HEK293 (cell line): ENCODE data around the gene RIN2.

Experiments used
- CTCF ChIP-seq: fragments of 450-650 bp; formaldehyde crosslinking; IDR thresholded peaks from 2 replicates; pipeline ENCODE4 v1.5.1; 2016; ENCODE audit warnings: missing biosample characterization, missing genetic modification characterization
- KLF1 ChIP-seq: fragments of 450-650 bp; formaldehyde crosslinking; IDR thresholded peaks from 2 replicates; pipeline ENCODE4 v1.5.1; 2016; ENCODE audit warnings: missing biosample characterization, missing genetic modification characterization
- REST ChIP-seq: fragments of 450-650 bp; formaldehyde crosslinking; IDR thresholded peaks from 2 replicates; pipeline ENCODE4 v1.5.1; 2016; ENCODE audit warnings: missing biosample characterization, missing genetic modification characterization
- SP2 ChIP-seq: fragments of 450-650 bp; formaldehyde crosslinking; IDR thresholded peaks from 2 replicates; pipeline ENCODE4 v1.5.1; 2016; ENCODE audit warnings: missing biosample characterization, missing genetic modification characterization
- YY1 ChIP-seq: fragments of 450-650 bp; formaldehyde crosslinking; IDR thresholded peaks from 2 replicates; pipeline ENCODE4 v1.5.1; 2018; ENCODE audit warnings: missing biosample characterization, missing genetic modification characterization
- ZNF366 ChIP-seq: fragments of 450-650 bp; formaldehyde crosslinking; conservative IDR thresholded peaks from 2 replicates; pipeline ENCODE4 v1.5.1; 2016; ENCODE audit warnings: missing biosample characterization, missing genetic modification characterization
- ZNF423 ChIP-seq: fragments of 450-650 bp; formaldehyde crosslinking; IDR thresholded peaks from 2 replicates; pipeline ENCODE4 v1.5.1; 2016; ENCODE audit warnings: missing biosample characterization, missing genetic modification characterization

- TF ChIP-seq CTCF (peak; percentile 76), ZNF423 (tag by site-specific recombination) (no peak), YY1 (no peak), SP2 (tag by site-specific recombination) (no peak), ZNF366 (tag by site-specific recombination) (no peak), REST (tag by site-specific recombination) (no peak), KLF1 (tag by site-specific recombination) (no peak)
Observed at GRCh38 chr20:19802492-19803158, 44.6 kb downstream of the RIN2 start.
